ENCODE results near the gene CLCN1. TPM values are rescaled to one million over a fixed set of nuclear protein-coding genes. Genes with fewer than 3 reads are reported as not detected.

The CLCN1 gene
- total RNA-seq, 1 experiment from 2014 or later: 0.13 TPM

GRCh38 chr7:143287339-143287934 lies 28.5 kb upstream of the CLCN1 start:
- H3K9ac ChIP-seq (ENCODE audit: extremely low read depth, insufficient read length, low read length): no peak overlapping the region
- H4K8ac ChIP-seq (replicated peaks; ENCODE audit: insufficient read length, low read depth, low read length): no peak overlapping the region
- TF ChIP-seq CTCF (conservative IDR thresholded peaks at IDR 0.05): no peak
- peaks cover 10% of the 10 kb centered on the region; the same call in 1 of the 2 replicates for H3K27me3 ChIP-seq (ENCODE audit: insufficient read depth, low read length)
- no peaks in the 10 kb centered on the region for H4K20me1 ChIP-seq (ENCODE audit: control insufficient read depth, insufficient read depth, insufficient read length)
- peak overlapping the region; percentile 91 to 95; a peak in 3 of 5 replicates for H3K4me3 Mint-ChIP-seq
- H3K18ac ChIP-seq (ENCODE audit: insufficient read length, low read depth, low read length): peak overlapping the region; percentile 4
- no peak overlapping the region for H2AFZ ChIP-seq (ENCODE audit: low read length)
- no peak overlapping the region for H4K91ac ChIP-seq (ENCODE audit: insufficient read length, low read depth, low read length)
- no peak overlapping the region for H3K27ac ChIP-seq (ENCODE audit: insufficient read length, low read depth, low read length)
- no peak overlapping the region for H3K14ac ChIP-seq (ENCODE audit: insufficient read depth, low read length)
- no peak for DNase-seq
- no CpG with 5 or more reads among the region's 17 CpGs for WGBS (ENCODE audit: extremely low coverage, insufficient read length, low lambda C conversion rate)
- H3K27ac Mint-ChIP-seq: no peak overlapping the region
- H3K79me1 ChIP-seq (ENCODE audit: insufficient read depth, low read depth, low read length, poor library complexity, severe bottlenecking): no peaks in the 10 kb centered on the region
- H2AK5ac ChIP-seq (ENCODE audit: insufficient read length, low read length): no peak overlapping the region
- no peak overlapping the region for H3K4ac ChIP-seq (ENCODE audit: low read depth, low read length)
- H3K4me1 Mint-ChIP-seq: peaks cover 40 to 46% of the 10 kb centered on the region in 2 experiments
- H3K9me3 ChIP-seq (ENCODE audit: control insufficient read depth, low read depth, low read length): peaks cover 10% of the 10 kb centered on the region
- H3K23me2 ChIP-seq (ENCODE audit: insufficient read length, low read depth, low read length, poor library complexity, severe bottlenecking): peaks cover 10% of the 10 kb centered on the region
- H3K4me1 ChIP-seq (ENCODE audit: insufficient read depth, low read length): peaks cover 9% of the 10 kb centered on the region; the same call in 1 of the 2 replicates
- no peak overlapping the region for H2BK15ac ChIP-seq (ENCODE audit: low read depth, low read length)
- no peak overlapping the region for H2BK20ac ChIP-seq (ENCODE audit: low read depth, low read length, poor library complexity, severe bottlenecking)
- H3T11ph ChIP-seq (ENCODE audit: low read length): no peak overlapping the region
- peaks cover 12 to 14% of the 10 kb centered on the region in 2 experiments for H3K9me3 Mint-ChIP-seq
- no peak overlapping the region for H3K56ac ChIP-seq (ENCODE audit: insufficient read length, low read depth, low read length)
- no peak overlapping the region for H3K23ac ChIP-seq (ENCODE audit: insufficient read length, low read depth, low read length)
- no peak overlapping the region for H4K5ac ChIP-seq (ENCODE audit: insufficient read length, low read depth, low read length)
- no peak overlapping the region for H2BK120ac ChIP-seq (ENCODE audit: low read depth, low read length, poor library complexity, severe bottlenecking)
- H3K4me2 ChIP-seq (ENCODE audit: insufficient read depth, insufficient read length, low read length): no peak overlapping the region
- H3K36me3 Mint-ChIP-seq (ENCODE audit: insufficient read depth in 1 of 3, low read depth in 3 of 3): peaks cover 28 to 44% (median 37%) of the 10 kb centered on the region in 3 experiments
- H2BK5ac ChIP-seq (ENCODE audit: insufficient read length, low read length): no peak overlapping the region
- no peak overlapping the region for H2BK12ac ChIP-seq (ENCODE audit: insufficient read length, low read depth, low read length)
- peaks cover 16% of the 10 kb centered on the region; the same call in 1 of the 2 replicates for H3K79me2 ChIP-seq (ENCODE audit: insufficient read depth, low read length)
- H3K27me3 Mint-ChIP-seq (ENCODE audit: low read depth): peaks cover 35% of the 10 kb centered on the region
